ENCODE results near the gene COL23A1. TPM values are rescaled to one million over a fixed set of nuclear protein-coding genes. Genes with fewer than 3 reads are reported as not detected.

COL23A1 gene
- total RNA-seq, 2 experiments from 2014 or later, result 0.63 to 0.68 TPM

DNA sequence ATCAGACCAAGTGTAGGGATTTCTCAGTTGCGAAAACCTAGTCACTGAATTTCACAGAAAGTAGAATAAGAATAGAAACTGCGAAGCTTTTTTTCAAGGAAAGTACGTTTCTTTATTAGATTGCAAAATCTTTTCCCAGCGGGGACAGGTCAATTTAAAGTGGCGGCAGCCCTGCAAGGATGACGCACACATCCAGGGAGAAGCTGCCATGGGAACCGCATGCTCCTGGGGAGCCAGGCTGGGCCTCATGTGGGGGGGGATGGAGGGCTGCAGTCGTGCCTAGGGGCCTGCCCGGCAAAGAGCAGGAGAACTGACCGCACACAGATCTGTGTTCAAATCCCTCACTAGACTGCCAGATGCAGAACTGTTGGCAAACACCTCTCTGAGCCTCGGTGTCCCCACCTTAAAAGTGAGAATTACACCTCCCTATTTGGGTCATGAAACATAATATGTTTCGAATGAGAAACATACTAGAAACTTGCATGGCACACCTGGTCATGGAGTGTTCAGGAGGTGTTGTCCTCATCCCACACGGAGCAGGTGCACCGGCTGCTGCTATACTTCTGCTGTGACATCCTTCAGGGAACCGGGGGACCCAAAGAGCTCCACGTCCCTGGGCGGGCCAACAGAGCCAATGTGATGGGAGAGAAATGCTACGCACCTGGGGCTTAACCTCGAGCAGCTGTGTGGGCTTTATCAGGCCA lies 229.8 kb downstream of the COL23A1 start:
- H3K27me3 Mint-ChIP-seq (ENCODE audit: low read depth), result peaks cover 15% of the 10 kb centered on the region
- no peak overlapping the region for H3K4me3 Mint-ChIP-seq
- ChIA-PET CTCF (no interaction called here), POLR2A (no interaction called here)
- no peak overlapping the region for H3K27ac Mint-ChIP-seq
- no peaks in the 10 kb centered on the region for H3K9me3 Mint-ChIP-seq (ENCODE audit: insufficient read depth)
- DNase-seq, result no peak
- H3K36me3 Mint-ChIP-seq (ENCODE audit: low read depth), result no peaks in the 10 kb centered on the region
- no peaks in the 10 kb centered on the region for H3K4me1 Mint-ChIP-seq (ENCODE audit: low read depth)
- ATAC-seq, result no peak

DNA sequence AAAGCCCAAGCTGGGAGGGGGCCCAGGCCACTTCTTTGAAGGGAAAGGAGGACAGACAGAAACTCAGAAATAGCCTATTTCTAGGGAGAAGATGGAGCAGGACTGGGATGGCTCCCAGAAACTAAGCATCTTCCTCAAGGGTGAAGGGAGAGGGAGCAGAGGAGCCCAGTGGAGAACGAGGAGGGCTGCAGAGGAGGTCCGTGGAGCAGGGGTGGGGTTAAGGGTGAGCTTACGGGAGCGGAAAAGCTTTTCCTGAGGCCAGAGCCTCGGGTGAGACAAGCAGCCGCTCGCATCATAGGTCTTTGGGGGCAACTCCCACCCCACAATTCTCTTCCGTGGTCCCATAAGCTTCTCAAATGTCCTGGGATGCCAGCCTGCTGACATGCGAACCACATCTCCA lies 230.5 kb downstream of the COL23A1 start:
- Mint-ChIP-seq H3K9me3 (ENCODE audit: insufficient read depth) (no peaks in the 10 kb centered on the region), H3K27ac (no peak overlapping the region), H3K4me1 (ENCODE audit: low read depth) (no peaks in the 10 kb centered on the region), H3K27me3 (ENCODE audit: low read depth) (peaks cover 15% of the 10 kb centered on the region), H3K36me3 (ENCODE audit: low read depth) (no peaks in the 10 kb centered on the region), H3K4me3 (no peak overlapping the region)
- no peak for ATAC-seq
- CTCF ChIA-PET, result no interaction called here
- no peak for DNase-seq
- POLR2A ChIA-PET, result no interaction called here

DNA sequence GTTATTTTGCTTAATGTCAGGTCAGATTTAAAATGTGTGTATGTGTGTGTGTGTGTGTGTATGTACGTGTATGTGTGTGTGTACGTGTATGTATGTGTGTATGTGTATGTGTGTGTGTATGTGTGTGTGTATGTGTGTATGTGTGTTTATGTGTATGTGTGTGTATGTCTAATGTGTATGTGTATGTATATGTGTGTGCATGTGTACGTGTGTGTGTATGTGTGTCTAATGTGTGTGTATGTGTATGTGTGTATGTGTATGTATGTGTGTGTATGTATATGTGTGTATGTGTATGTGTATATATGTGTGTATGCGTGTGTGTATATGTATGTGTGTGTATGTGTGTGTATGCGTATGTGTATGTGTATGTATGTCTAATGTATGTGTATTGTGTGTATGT lies 232.5 kb downstream of the COL23A1 start:
- ChIA-PET POLR2A (no interaction called here), CTCF (no interaction called here)
- Mint-ChIP-seq H3K36me3 (ENCODE audit: low read depth) (no peaks in the 10 kb centered on the region), H3K4me3 (no peak overlapping the region), H3K27me3 (ENCODE audit: low read depth) (peaks cover 17% of the 10 kb centered on the region), H3K9me3 (ENCODE audit: insufficient read depth) (no peaks in the 10 kb centered on the region), H3K27ac (no peak overlapping the region), H3K4me1 (ENCODE audit: low read depth) (no peaks in the 10 kb centered on the region)
- no peak for ATAC-seq
- DNase-seq, result no peak

DNA sequence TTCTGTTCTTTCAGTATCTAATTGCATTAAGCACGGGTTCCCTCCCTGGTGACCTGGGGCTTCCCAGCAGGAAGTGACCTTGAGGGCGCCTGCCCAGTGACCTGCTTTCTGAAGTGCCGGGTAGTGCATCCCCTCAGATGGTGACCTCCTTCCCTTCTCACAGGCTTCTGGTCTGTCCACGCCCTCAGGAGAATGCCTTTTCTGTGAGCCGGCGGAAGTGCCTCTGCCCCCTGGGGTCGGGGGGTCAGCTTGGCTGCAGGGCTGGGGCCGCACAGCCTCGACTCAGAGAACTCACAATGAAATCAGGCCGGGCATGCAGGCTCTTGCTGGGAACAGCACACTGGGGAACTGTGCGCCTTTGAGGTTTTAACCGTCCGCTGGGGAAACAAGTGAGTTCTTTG lies 233.1 kb downstream of the COL23A1 start:
- ChIA-PET POLR2A (no interaction called here), CTCF (no interaction called here)
- no peaks in the 10 kb centered on the region for H3K4me1 Mint-ChIP-seq (ENCODE audit: low read depth)
- H3K27me3 Mint-ChIP-seq (ENCODE audit: low read depth), result peaks cover 17% of the 10 kb centered on the region
- no peak overlapping the region for H3K27ac Mint-ChIP-seq
- DNase-seq (no peak), ATAC-seq (no peak)
- no peaks in the 10 kb centered on the region for H3K36me3 Mint-ChIP-seq (ENCODE audit: low read depth)
- no peaks in the 10 kb centered on the region for H3K9me3 Mint-ChIP-seq (ENCODE audit: insufficient read depth)
- H3K4me3 Mint-ChIP-seq, result no peak overlapping the region

DNA sequence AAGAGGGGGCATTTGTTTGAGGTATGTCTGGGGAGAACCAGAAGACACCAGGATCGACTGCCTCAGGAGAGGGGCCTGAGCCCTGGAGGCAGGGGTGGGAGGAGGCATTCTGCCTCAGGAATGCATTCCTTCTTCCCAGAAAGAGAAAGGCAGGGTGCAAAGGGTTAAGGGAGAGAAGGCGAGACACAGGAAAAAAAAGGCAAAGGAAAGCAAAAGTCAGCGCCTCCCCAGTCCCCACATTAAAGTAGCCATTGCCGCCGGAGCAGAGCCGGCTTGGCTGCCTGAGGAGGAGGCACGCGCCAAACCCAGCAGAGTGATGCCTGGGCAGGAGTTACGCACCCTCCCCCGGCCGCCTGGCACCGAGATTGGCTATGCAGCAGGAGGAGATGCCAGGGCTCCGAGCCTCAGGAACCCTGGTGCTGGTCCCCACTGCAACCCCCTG lies 233.7 kb downstream of the COL23A1 start:
- no peak for DNase-seq

DNA sequence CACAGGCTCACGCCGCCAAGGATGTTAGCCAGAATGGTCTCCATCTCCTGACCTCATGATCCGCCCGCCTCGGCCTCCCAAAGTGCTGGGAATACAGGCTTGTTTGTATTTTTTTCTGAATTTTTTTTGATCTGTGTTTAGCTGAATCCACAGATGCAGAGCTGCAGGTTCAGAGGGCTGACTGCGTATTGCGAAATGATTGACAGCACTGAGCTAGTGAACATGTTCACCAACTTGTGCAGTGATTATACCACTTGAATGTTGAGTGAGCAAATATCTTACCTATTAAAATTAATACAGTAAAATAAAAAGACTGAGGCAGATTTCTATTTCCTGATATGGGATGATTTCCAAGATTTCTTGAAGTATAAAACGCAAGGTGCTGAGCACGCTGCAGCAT lies 234.5 kb downstream of the COL23A1 start:
- ChIA-PET CTCF (no interaction called here), POLR2A (no interaction called here)
- no peak for ATAC-seq
- Mint-ChIP-seq H3K27ac (no peak overlapping the region), H3K27me3 (ENCODE audit: low read depth) (peaks cover 17% of the 10 kb centered on the region), H3K4me1 (ENCODE audit: low read depth) (no peaks in the 10 kb centered on the region), H3K9me3 (ENCODE audit: insufficient read depth) (no peaks in the 10 kb centered on the region), H3K4me3 (no peak overlapping the region), H3K36me3 (ENCODE audit: low read depth) (no peaks in the 10 kb centered on the region)
- DNase-seq, result no peak

More for the DNA sequence above, 233.7 kb downstream of the COL23A1 start:
- no peaks in the 10 kb centered on the region for H3K36me3 Mint-ChIP-seq (ENCODE audit: low read depth)
- H3K4me3 Mint-ChIP-seq, result no peak overlapping the region
- POLR2A ChIA-PET, result no interaction called here
- CTCF ChIA-PET, result no interaction called here
- peaks cover 17% of the 10 kb centered on the region for H3K27me3 Mint-ChIP-seq (ENCODE audit: low read depth)
- ATAC-seq, result no peak
- no peak overlapping the region for H3K27ac Mint-ChIP-seq
- H3K9me3 Mint-ChIP-seq (ENCODE audit: insufficient read depth), result no peaks in the 10 kb centered on the region
- H3K4me1 Mint-ChIP-seq (ENCODE audit: low read depth), result no peaks in the 10 kb centered on the region

DNA sequence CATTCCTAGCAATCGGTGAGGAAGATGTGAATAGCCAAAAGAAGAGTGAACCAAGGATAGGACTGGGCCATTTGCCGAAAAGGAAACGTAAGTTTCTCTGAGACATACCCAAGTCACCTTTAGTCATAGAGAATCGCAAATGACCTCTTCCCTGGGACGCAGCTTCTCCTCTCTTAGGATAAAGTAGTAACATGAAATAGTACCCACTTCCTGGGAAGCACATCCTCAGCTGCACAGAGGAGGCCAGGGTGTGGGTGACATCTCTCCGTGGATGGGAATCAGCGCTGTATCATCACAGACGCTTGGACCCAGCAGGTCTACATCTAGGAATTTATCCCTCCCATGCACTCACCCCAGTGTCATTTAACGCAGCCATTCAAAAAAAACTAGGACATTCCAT lies 236.7 kb downstream of the COL23A1 start:
- ChIA-PET POLR2A (no interaction called here), CTCF (no interaction called here)
- no peaks in the 10 kb centered on the region for H3K4me1 Mint-ChIP-seq (ENCODE audit: low read depth)
- DNase-seq, result no peak
- peaks cover 17% of the 10 kb centered on the region for H3K27me3 Mint-ChIP-seq (ENCODE audit: low read depth)
- no peak overlapping the region for H3K27ac Mint-ChIP-seq
- H3K36me3 Mint-ChIP-seq (ENCODE audit: low read depth), result no peaks in the 10 kb centered on the region
- no peak overlapping the region for H3K4me3 Mint-ChIP-seq
- no peaks in the 10 kb centered on the region for H3K9me3 Mint-ChIP-seq (ENCODE audit: insufficient read depth)
- no peak for ATAC-seq

DNA sequence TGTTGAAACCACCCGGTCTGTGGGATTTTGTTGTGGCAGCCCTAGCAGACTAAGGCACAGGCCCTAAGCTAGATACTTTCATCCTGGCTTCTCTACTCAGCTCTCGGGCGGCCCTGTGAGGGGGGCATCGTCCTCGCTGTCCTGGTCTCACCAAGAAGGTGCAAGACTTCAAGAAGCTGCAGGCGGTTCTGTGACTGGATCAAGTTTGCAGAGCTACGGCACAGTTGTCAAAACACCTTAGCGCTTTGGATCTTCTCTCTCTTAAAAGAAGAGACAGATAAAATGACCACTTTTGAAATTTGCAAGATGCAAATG lies 238.2 kb downstream of the COL23A1 start:
- Mint-ChIP-seq H3K4me1 (ENCODE audit: low read depth) (no peaks in the 10 kb centered on the region), H3K36me3 (ENCODE audit: low read depth) (no peaks in the 10 kb centered on the region), H3K9me3 (ENCODE audit: insufficient read depth) (no peaks in the 10 kb centered on the region), H3K27me3 (ENCODE audit: low read depth) (peaks cover 13% of the 10 kb centered on the region), H3K27ac (no peak overlapping the region), H3K4me3 (no peak overlapping the region)
- no peak for ATAC-seq
- ChIA-PET CTCF (no interaction called here), POLR2A (no interaction called here)
- no peak for DNase-seq

DNA sequence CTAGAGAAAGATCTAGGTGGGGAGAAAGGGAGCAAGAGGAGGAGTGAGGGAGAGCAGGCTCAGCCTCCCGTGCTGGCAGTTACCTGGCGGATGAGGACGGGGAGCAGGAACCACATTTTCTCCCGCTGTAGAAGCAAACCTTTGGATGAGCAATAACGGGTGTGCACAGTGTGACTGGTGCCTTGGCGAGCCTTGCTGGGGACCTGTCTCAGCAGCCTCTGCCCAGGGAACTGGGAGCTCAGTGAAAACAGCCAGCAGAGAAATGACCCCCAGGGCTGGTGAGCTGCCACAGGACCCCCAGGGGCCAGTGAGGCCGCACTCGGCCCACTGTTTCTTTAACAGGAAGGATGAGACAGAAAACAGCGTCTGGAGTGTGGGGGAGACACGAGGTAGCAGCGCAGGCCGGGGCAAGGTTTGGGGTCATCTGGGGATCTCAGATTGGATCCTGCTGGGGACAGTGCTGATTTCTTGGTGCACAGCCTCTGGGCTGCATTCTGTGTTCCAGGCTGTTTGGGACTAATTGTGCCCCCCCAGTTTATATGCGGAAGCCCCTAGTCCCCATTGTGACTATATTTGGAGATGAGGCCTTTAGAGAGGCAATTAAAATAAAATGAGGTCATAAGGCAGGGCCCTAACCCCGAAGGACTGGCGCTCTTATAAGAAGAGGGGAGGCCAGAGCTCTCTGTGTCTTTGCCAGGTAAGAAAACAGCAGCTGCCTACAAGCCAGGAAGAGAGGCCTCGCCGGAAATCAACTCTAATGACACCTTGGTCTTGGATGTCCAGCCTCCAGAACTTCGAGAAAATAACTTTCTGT lies 238.8 kb downstream of the COL23A1 start:
- ChIA-PET CTCF (no interaction called here), POLR2A (no interaction called here)
- Mint-ChIP-seq H3K4me1 (ENCODE audit: low read depth) (no peaks in the 10 kb centered on the region), H3K27me3 (ENCODE audit: low read depth) (peaks cover 8% of the 10 kb centered on the region), H3K4me3 (no peak overlapping the region), H3K36me3 (ENCODE audit: low read depth) (no peaks in the 10 kb centered on the region), H3K27ac (no peak overlapping the region), H3K9me3 (ENCODE audit: insufficient read depth) (no peaks in the 10 kb centered on the region)
- ATAC-seq, result no peak
- no peak for DNase-seq

DNA sequence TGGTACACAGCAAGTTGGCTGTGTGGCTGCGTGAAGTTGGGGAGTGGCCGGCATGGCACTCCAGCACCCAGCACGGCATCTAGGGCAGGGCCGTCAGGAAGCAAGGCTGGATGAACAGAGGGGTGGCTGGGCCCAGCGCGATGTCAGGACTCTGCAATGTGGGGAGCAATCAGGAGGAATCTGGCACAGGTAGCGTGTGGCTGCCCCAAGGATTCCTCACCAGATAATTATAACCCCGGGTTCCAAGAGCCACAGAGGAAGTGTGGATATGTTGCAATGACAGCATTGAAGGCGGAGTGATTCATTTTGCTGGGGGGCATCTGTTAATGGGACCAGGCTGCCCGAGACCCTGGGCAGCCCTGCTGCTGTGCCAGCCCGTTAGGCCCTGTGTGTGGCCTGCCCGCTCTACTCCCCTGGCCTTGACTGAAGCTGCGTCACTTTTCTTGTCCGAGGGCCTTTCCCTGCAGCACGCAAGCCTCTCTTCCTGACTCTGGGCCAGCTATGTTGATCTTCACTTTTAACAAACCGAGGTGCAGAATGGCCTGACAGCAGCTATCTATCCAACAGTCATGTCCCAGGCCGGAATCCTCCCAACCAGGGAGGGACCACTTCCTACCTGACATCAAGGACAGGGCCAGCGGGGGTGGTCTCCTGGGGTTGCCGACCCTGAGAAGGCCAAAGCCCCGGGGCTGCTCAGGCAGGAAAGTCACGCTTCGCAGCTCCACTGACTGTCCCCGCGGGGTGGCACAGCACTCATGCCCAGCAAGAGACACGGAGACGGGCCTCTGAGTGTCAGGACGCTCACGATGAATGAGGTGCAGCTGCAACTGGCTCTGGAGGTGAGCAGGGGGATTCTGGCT lies 239.6 kb downstream of the COL23A1 start:
- Mint-ChIP-seq H3K36me3 (ENCODE audit: low read depth) (no peaks in the 10 kb centered on the region), H3K27me3 (ENCODE audit: low read depth) (peaks cover 2% of the 10 kb centered on the region)
- POLR2A ChIA-PET, result no interaction called here

DNA sequence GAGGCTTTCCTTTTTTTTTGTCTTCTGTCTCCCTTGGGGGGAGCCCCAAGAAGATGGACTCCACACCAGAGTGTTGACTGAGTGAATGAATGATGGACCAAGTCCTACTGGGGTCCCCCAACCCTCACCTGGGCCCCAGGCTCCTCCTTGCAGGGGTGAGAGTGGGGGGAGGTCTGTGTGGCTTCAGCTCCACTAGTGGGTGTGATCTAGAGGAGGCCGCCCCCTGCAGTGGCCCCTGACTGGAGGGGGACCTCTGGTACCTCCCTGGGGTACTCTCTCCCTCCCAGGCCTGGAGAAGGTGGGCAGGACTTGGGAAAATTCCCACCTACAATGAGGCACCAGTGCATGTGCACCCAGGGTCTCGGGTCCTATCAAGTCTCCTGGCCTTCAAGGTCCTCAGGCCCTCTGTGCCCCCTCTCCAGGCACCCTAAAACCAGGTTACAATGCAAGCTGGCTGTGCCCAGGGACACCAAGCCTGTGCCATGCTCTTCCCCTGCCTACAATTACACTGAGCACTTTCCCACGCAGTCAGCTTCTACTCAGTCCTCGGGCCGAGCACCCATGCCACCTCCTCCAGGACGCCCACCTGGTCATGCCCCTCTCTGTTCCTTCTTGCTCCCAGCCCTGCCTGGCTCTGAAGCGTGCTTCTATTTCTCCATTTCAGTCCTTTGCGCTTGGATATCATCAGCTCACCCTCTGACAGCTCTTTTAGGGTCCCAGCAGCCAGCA lies 240.4 kb downstream of the COL23A1 start:
- Mint-ChIP-seq H3K36me3 (ENCODE audit: low read depth) (no peaks in the 10 kb centered on the region), H3K4me3 (no peak overlapping the region), H3K27me3 (ENCODE audit: low read depth) (peaks cover 2% of the 10 kb centered on the region), H3K9me3 (ENCODE audit: insufficient read depth) (no peaks in the 10 kb centered on the region), H3K4me1 (ENCODE audit: low read depth) (no peaks in the 10 kb centered on the region), H3K27ac (no peak overlapping the region)
- ChIA-PET POLR2A (no interaction called here), CTCF (no interaction called here)
- DNase-seq (no peak), ATAC-seq (no peak)

More for the DNA sequence above, 239.6 kb downstream of the COL23A1 start:
- no peaks in the 10 kb centered on the region for H3K9me3 Mint-ChIP-seq (ENCODE audit: insufficient read depth)
- H3K4me3 Mint-ChIP-seq, result no peak overlapping the region
- DNase-seq (no peak), ATAC-seq (no peak)
- CTCF ChIA-PET, result no interaction called here
- no peak overlapping the region for H3K27ac Mint-ChIP-seq
- no peaks in the 10 kb centered on the region for H3K4me1 Mint-ChIP-seq (ENCODE audit: low read depth)

DNA sequence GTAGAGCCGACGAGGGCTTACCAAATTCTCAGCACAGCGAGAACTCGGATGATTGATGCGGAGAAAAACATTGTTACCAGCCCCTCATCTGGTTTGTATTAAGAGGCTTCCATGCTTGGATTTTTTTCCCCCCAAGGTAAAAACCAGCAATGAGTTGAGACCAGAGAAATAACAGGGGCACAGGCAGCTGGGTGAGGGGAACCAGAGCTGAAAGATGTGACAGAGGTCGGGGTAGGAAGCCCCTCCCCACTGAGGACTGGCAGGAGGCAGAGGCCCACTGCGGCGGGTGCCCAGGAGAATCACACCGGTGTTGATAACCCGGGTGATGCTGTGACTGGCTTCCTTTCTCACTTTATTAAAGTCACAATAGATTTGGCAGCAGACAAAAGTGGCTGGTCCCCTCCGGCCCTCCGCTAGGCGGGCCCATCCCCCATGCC lies 241.1 kb downstream of the COL23A1 start:
- no peak for ATAC-seq
- Mint-ChIP-seq H3K27ac (no peak overlapping the region), H3K9me3 (ENCODE audit: insufficient read depth) (no peaks in the 10 kb centered on the region), H3K4me3 (no peak overlapping the region), H3K27me3 (ENCODE audit: low read depth) (peaks cover 2% of the 10 kb centered on the region), H3K36me3 (ENCODE audit: low read depth) (no peaks in the 10 kb centered on the region), H3K4me1 (ENCODE audit: low read depth) (no peaks in the 10 kb centered on the region)
- no peak for DNase-seq
- ChIA-PET POLR2A (no interaction called here), CTCF (no interaction called here)

Measured in activated CD8-positive, alpha-beta T cell treated with anti-CD3 and anti-CD28 coated beads, Interleukin-2, amount 10 ng/mL, durations not matched to agents 7 days and 5 days (primary cell).